A549 (cell line): ENCODE measurements around the gene PELI2. TPM values are rescaled to one million over a fixed set of nuclear protein-coding genes. Genes with fewer than 3 reads are reported as not detected.

ENCODE experiments used
- ATAC-seq, 2 experiments: fragments of 200-7000 bp in 1 of 2; fragments of >200 bp in 1 of 2; cut with Nextera tagmentation in 1 of 2; cut with Tn5 transposase in 1 of 2; 3 replicates each; pipeline versions ENCODE4 v1.8.0 to v1.9.1; 2018 to 2020; ENCODE audit warnings: mild to moderate bottlenecking in 1 of 2, moderate library complexity in 1 of 2
- CTCF ChIA-PET: fragments of 300-600 bp; sonication (Branson Sonifier 250); formaldehyde crosslinking; extraction: SDS; loops from one replicate; lab custom pipeline; 2021; ENCODE audit warnings: antibody characterized with exemption, inconsistent platforms; lab: Yijun Ruan, JAX
- POLR2A ChIA-PET: fragments of 350-600 bp; formaldehyde crosslinking; extraction: SDS; loops from one replicate; lab custom pipeline; 2021; ENCODE audit warnings: antibody characterized with exemption, inconsistent platforms; lab: Yijun Ruan, JAX
- DNase-seq, 2 experiments: peaks; one replicate each; pipeline versions ENCODE4 v3.0.0 to v3.0.0-alpha.2; 2011 to 2016; ENCODE audit warnings: low read depth in 1 of 2, low spot score in 1 of 2
- FAIRE-seq: peaks from 2 replicates; lab custom pipeline; 2011; peaks lifted over from hg19 to GRCh38; lab: Jason Lieb, UNC
- H3K27ac ChIP-seq, 2 experiments: fragments of >200 bp; sonication (Bioruptor Twin); formaldehyde crosslinking; 3 replicates each; pipeline ENCODE4 v1.5.1; 2016 to 2017
- H3K4me1 ChIP-seq: fragments of >200 bp; sonication (Bioruptor Twin); formaldehyde crosslinking; 3 replicates; pipeline ENCODE4 v1.6.1; 2016
- H3K4me2 ChIP-seq: fragments of >200 bp; sonication (Bioruptor Twin); formaldehyde crosslinking; 3 replicates; pipeline ENCODE4 v1.6.1; 2016
- H3K4me3 ChIP-seq: fragments of >200 bp; sonication (Bioruptor Twin); formaldehyde crosslinking; 3 replicates; pipeline ENCODE4 v1.5.1; 2016
- H3K9me3 ChIP-seq: fragments of >200 bp; sonication (Bioruptor Twin); formaldehyde crosslinking; 3 replicates; pipeline ENCODE4 v1.6.1; 2016
- CBX8 ChIP-seq: fragments of 200-600 bp; sonication (generic); IDR thresholded peaks from 2 replicates; pipeline ENCODE4 v1.6.1; 2016
- EHMT2 ChIP-seq: fragments of 200-600 bp; sonication (generic); IDR thresholded peaks from 2 replicates; pipeline ENCODE4 v1.6.1; 2016; ENCODE audit warnings: antibody characterized with exemption, low read depth, mild to moderate bottlenecking, moderate library complexity
- HOXB5 ChIP-seq: fragments of 250-450 bp; sonication (Bioruptor Pico); IDR thresholded peaks from 2 replicates; pipeline ENCODE4 v1.5.0; 2020; ENCODE audit warnings: mild to moderate bottlenecking, moderate library complexity
- MYC ChIP-seq: IDR thresholded peaks from 2 replicates; pipeline ENCODE4 v1.6.1; 2012; ENCODE audit warnings: mild to moderate bottlenecking, inconsistent platforms, low read length, improper control_type of control experiment, borderline replicate concordance
- NFE2L2 ChIP-seq: fragments of 150-350 bp; conservative IDR thresholded peaks from 2 replicates; pipeline ENCODE4 v1.6.1; 2014; ENCODE audit warnings: low read length
- NR3C1 ChIP-seq: fragments of >200 bp; sonication (Bioruptor Twin); formaldehyde crosslinking; IDR thresholded peaks from 3 replicates; pipeline ENCODE4 v1.6.1; 2017
- POLR2A ChIP-seq: IDR thresholded peaks from 2 replicates; pipeline ENCODE4 v1.6.1; 2012; ENCODE audit warnings: mild to moderate bottlenecking, low read length
- RAD21 ChIP-seq, 2 experiments: fragments of >200 bp in 1 of 2; sonication (Bioruptor Twin) in 1 of 2; formaldehyde crosslinking in 1 of 2; IDR thresholded peaks in 1 of 2; conservative IDR thresholded peaks in 1 of 2; 2 replicates in 1 of 2; 3 replicates in 1 of 2; pipeline ENCODE4 v1.6.1; 2012 to 2018; ENCODE audit warnings: inconsistent platforms in 1 of 2
- RCOR1 ChIP-seq: fragments of 150-350 bp; IDR thresholded peaks from 2 replicates; pipeline ENCODE4 v1.6.1; 2014; ENCODE audit warnings: antibody characterized with exemption, low read length, low read depth
- REST ChIP-seq: fragments of 200-600 bp; sonication (generic); IDR thresholded peaks from 2 replicates; pipeline ENCODE4 v1.6.1; 2016; ENCODE audit warnings: antibody characterized with exemption, mild to moderate bottlenecking, moderate library complexity
- RFX5 ChIP-seq: fragments of 450-650 bp; IDR thresholded peaks from 2 replicates; pipeline ENCODE4 v1.7.1; 2014; ENCODE audit warnings: antibody characterized with exemption, mild to moderate bottlenecking, moderate library complexity
- ZNF302 ChIP-seq: fragments of 250-450 bp; sonication (Bioruptor Pico); IDR thresholded peaks from 2 replicates; pipeline ENCODE4 v1.9.0; 2021; ENCODE audit warnings: inconsistent platforms, mild to moderate bottlenecking, moderate library complexity
- WGBS: methylation state at CpG from one replicate; pipeline ENCODE4 v1.1.6; 2017; ENCODE audit errors: missing lambda C conversion rate; 5-methylcytosine and 5-hydroxymethylcytosine counted together
- polyA plus RNA-seq, 4 experiments: library from polyadenylated mRNA; depleted of rRNA in 3 of 4; stranded (reverse); fragments of >200 nt; fragmentation: RNase III in 1 of 4; extraction: RNeasy Plus Mini Kit Qiagen cat#74134 plus additional on column Dnase treatment in 1 of 4; gene quantifications; 2 replicates in 3 of 4; 3 replicates in 1 of 4; pipeline ENCODE4 v1.2.3, GENCODE V29; 2011 to 2017
- TF ChIP-seq, protein P1 (sequence below): fragments of >200 bp; sonication (Bioruptor Twin); formaldehyde crosslinking; IDR thresholded peaks from 2 replicates; pipeline ENCODE4 v1.6.1; 2016
- TF ChIP-seq, protein P2 (sequence below): fragments of 150-350 bp; IDR thresholded peaks from 2 replicates; pipeline ENCODE4 v1.6.1; 2014; ENCODE audit warnings: low read depth, mild to moderate bottlenecking, low read length
- TF ChIP-seq, protein P3 (sequence below): fragments of 450-650 bp; IDR thresholded peaks from 2 replicates; pipeline ENCODE4 v1.6.1; 2014; ENCODE audit warnings: antibody characterized with exemption
- TF ChIP-seq, protein P4 (sequence below): fragments of 250-450 bp; sonication (Bioruptor Pico); IDR thresholded peaks from 2 replicates; pipeline ENCODE4 v1.5.0; 2020; ENCODE audit warnings: low read depth, mild to moderate bottlenecking, moderate library complexity

PELI2 gene
- polyA plus RNA-seq, 2 of the 4 experiments (the other 2 are of a cell fraction) = 0.93 to 7.2 TPM

- ATAC-seq (no peak), DNase-seq (no peak), FAIRE-seq (no peak)
- Histone ChIP-seq H3K4me3 (no peak overlapping the region), H3K27ac (no peak overlapping the region), H3K4me2 (no peak overlapping the region), H3K4me1 (no peaks in the 10 kb centered on the region), H3K9me3 (peaks cover 16% of the 10 kb centered on the region; the same call in 2 of the 3 replicates)
- CTCF ChIA-PET = interaction anchor here (1.2 kb wide), 1 partner anchor 18 kb away, joined by 7 read pairs; no protein-coding TSS in a partner anchor
- POLR2A ChIA-PET = no interaction called here
- TF ChIP-seq ZNF302 (no peak), RFX5 (no peak), HOXB5 (CRISPR knock-in tag) (no peak), RCOR1 (no peak), POLR2A (no peak), MYC (no peak), NR3C1 (no peak), CBX8 (no peak), EHMT2 (no peak), REST (no peak)
- TF ChIP-seq, protein P1, sequence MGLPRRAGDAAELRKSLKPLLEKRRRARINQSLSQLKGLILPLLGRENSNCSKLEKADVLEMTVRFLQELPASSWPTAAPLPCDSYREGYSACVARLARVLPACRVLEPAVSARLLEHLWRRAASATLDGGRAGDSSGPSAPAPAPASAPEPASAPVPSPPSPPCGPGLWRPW = no peak
- TF ChIP-seq, protein P2, sequence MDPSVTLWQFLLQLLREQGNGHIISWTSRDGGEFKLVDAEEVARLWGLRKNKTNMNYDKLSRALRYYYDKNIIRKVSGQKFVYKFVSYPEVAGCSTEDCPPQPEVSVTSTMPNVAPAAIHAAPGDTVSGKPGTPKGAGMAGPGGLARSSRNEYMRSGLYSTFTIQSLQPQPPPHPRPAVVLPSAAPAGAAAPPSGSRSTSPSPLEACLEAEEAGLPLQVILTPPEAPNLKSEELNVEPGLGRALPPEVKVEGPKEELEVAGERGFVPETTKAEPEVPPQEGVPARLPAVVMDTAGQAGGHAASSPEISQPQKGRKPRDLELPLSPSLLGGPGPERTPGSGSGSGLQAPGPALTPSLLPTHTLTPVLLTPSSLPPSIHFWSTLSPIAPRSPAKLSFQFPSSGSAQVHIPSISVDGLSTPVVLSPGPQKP = no peak
- TF ChIP-seq, protein P3, sequence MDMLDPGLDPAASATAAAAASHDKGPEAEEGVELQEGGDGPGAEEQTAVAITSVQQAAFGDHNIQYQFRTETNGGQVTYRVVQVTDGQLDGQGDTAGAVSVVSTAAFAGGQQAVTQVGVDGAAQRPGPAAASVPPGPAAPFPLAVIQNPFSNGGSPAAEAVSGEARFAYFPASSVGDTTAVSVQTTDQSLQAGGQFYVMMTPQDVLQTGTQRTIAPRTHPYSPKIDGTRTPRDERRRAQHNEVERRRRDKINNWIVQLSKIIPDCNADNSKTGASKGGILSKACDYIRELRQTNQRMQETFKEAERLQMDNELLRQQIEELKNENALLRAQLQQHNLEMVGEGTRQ = no peak
These were observed 203.7 kb downstream of the PELI2 start for GRCh38 chr14:56321861-56322260.

- Histone ChIP-seq H3K4me3 (no peak overlapping the region), H3K9me3 (peaks cover 16% of the 10 kb centered on the region; the same call in 2 of the 3 replicates), H3K4me2 (no peak overlapping the region), H3K4me1 (no peaks in the 10 kb centered on the region), H3K27ac (no peak overlapping the region)
- ChIA-PET CTCF (interaction anchor here (1.2 kb wide), 1 partner anchor 18 kb away, joined by 7 read pairs; no protein-coding TSS in a partner anchor), POLR2A (no interaction called here)
- WGBS = 56% methylated on average over 2 of the region's 2 CpGs
- no peak for TF ChIP-seq EHMT2
- TF ChIP-seq RAD21 (conservative IDR thresholded peaks at IDR 0.05 in 1 of 2, IDR thresholded peaks at IDR 0.05 in 1 of 2) = no peak
- TF ChIP-seq HOXB5 (CRISPR knock-in tag) = no peak
- no peak for TF ChIP-seq REST
- TF ChIP-seq, protein P4, sequence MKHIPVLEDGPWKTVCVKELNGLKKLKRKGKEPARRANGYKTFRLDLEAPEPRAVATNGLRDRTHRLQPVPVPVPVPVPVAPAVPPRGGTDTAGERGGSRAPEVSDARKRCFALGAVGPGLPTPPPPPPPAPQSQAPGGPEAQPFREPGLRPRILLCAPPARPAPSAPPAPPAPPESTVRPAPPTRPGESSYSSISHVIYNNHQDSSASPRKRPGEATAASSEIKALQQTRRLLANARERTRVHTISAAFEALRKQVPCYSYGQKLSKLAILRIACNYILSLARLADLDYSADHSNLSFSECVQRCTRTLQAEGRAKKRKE = no peak
- no peak for TF ChIP-seq NFE2L2
- no peak for TF ChIP-seq RFX5
- no peak for FAIRE-seq
- no peak for ATAC-seq
- no peak for DNase-seq
These were observed 204.3 kb downstream of the PELI2 start for GRCh38 chr14:56322531-56322930.
